ENCODE data around the gene UPK1B. TPM values are rescaled to one million over a fixed set of nuclear protein-coding genes. Genes with fewer than 3 reads are reported as not detected.

The UPK1B gene
- total and polyA plus RNA-seq, 9 of the 15 experiments (the other 6 are each of a cell fraction or from before 2014, with no cell fraction given) = 0.22 to 1.2 (median 0.51) TPM

DNA sequence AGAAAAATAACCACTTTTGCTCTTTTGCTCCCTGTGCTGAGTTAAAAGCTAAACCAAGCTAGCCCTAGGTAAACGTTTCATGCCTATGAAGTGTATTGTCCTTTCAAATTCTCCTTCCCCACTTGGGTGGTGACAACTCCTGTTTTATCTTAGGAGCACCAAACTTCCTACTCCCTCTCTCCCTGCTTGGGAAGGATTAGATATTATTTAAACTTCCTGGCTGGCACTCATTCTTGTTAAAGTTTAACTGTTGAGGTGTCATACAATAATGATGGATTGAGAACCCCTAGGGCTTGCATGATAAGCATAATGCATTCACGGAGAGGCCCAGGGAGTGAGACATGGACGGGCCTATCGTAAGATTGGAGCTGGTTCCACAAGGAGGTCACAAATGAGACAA is 37.8 kb downstream of the UPK1B start:
- no peaks in the 10 kb centered on the region for H4K20me1 ChIP-seq (replicated peaks; ENCODE audit: control insufficient read depth, insufficient read depth, low read length)
- ChIA-PET POLR2A (interaction anchor here (0.6 kb wide), 1 partner anchor 233 kb away, joined by 3 read pairs; no protein-coding TSS in a partner anchor), CTCF (ENCODE audit: low intra/inter-chr PET ratio) (no interaction called here)
- H3K36me3 ChIP-seq (ENCODE audit: control insufficient read depth, insufficient read depth, low read length) = peaks cover 39% of the 10 kb centered on the region
- DNase-seq (ENCODE audit: extremely low read depth in 1 of 4, low spot score in 3 of 4) (peak in 3 of 4 experiments; percentile 7 to 77 (median 54)), ATAC-seq (peak; percentile 85), FAIRE-seq (peak; percentile 89)
- H3K4me1 ChIP-seq (replicated peaks in 1 of 2; ENCODE audit: control insufficient read depth in 2 of 2, insufficient read depth in 2 of 2, low read length in 2 of 2) = peaks cover 8 to 27% of the 10 kb centered on the region in 2 experiments; a peak in 4 of 5 replicates
- peak overlapping the region; percentile 25; the same call in 1 of the 2 replicates for H3K4me2 ChIP-seq (ENCODE audit: insufficient read depth, low read length)
- H3K27ac ChIP-seq (ENCODE audit: extremely low read depth, low read depth, low read length) = peak overlapping the region; percentile 74
- H3K9ac ChIP-seq (ENCODE audit: insufficient read depth in 1 of 2, low read depth in 2 of 2, low read length in 2 of 2) = no peak overlapping the region
- H3K9me1 ChIP-seq (ENCODE audit: control insufficient read depth, insufficient read depth, low read length) = no peaks in the 10 kb centered on the region
- H3K79me2 ChIP-seq (ENCODE audit: control insufficient read depth, insufficient read depth, low read length) = no peaks in the 10 kb centered on the region
- 0% methylated on average over 4 of the region's 4 CpGs for WGBS (ENCODE audit: insufficient coverage, low coverage, missing lambda C conversion rate)
- no peaks in the 10 kb centered on the region for H3K27me3 ChIP-seq (ENCODE audit: control insufficient read depth in 2 of 2, insufficient read depth in 2 of 2, low read length in 2 of 2)
- H3K9me3 ChIP-seq (replicated peaks; ENCODE audit: control insufficient read depth, insufficient read depth, low read depth, low read length) = no peaks in the 10 kb centered on the region; the same call in 1 of the 2 replicates
- no TSS peak for BruUV-seq (replicated peaks)
- intact Hi-C loops (cut with micrococcal nuclease) = no loop called here
- H3K4me3 ChIP-seq = no peak overlapping the region
- in situ Hi-C loops (cut with MboI) = no loop called here
- peak overlapping the region; percentile 44; the same call in 1 of the 2 replicates for H2AFZ ChIP-seq (ENCODE audit: low read depth, low read length)
- no peak for TF ChIP-seq HNRNPH1 (optimal IDR thresholded peaks at IDR 0.05; ENCODE audit: low read depth, low read length)
- peak; percentile 76; the same call in 1 of the 2 replicates for TF ChIP-seq EP300 (IDR thresholded peaks at IDR 0.05; ENCODE audit: low read length)
- 0 out of 2 replicates have a peak, but pooled peaks have one; percentile 22 for TF ChIP-seq CREM (IDR thresholded peaks at IDR 0.05; ENCODE audit: low read depth)
- TF ChIP-seq CBFA2T2 (conservative IDR thresholded peaks at IDR 0.05) = peak; percentile 74
- peak; percentile 82 for TF ChIP-seq ARID1B (IDR thresholded peaks at IDR 0.05)
- TF ChIP-seq, protein P1, sequence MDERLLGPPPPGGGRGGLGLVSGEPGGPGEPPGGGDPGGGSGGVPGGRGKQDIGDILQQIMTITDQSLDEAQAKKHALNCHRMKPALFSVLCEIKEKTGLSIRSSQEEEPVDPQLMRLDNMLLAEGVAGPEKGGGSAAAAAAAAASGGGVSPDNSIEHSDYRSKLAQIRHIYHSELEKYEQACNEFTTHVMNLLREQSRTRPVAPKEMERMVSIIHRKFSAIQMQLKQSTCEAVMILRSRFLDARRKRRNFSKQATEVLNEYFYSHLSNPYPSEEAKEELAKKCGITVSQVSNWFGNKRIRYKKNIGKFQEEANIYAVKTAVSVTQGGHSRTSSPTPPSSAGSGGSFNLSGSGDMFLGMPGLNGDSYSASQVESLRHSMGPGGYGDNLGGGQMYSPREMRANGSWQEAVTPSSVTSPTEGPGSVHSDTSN (CRISPR knock-in tag; IDR thresholded peaks at IDR 0.05; ENCODE audit: low read depth) = no peak
- TF ChIP-seq, protein P1 (tag; conservative IDR thresholded peaks at IDR 0.05; ENCODE audit: low read depth) = peak; percentile 90
- 0 out of 2 replicates have a peak, but pooled peaks have one; percentile 18 for TF ChIP-seq GATA2 (CRISPR knock-in tag; IDR thresholded peaks at IDR 0.05)
- TF ChIP-seq ZNF780A (CRISPR knock-in tag; IDR thresholded peaks at IDR 0.05) = no peak
- TF ChIP-seq, protein P2, sequence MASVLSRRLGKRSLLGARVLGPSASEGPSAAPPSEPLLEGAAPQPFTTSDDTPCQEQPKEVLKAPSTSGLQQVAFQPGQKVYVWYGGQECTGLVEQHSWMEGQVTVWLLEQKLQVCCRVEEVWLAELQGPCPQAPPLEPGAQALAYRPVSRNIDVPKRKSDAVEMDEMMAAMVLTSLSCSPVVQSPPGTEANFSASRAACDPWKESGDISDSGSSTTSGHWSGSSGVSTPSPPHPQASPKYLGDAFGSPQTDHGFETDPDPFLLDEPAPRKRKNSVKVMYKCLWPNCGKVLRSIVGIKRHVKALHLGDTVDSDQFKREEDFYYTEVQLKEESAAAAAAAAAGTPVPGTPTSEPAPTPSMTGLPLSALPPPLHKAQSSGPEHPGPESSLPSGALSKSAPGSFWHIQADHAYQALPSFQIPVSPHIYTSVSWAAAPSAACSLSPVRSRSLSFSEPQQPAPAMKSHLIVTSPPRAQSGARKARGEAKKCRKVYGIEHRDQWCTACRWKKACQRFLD (CRISPR knock-in tag; IDR thresholded peaks at IDR 0.05) = peak; percentile 40; the same call in 1 of the 2 replicates
- peak; percentile 53; the same call in 1 of the 2 replicates for TF ChIP-seq KLF16 (IDR thresholded peaks at IDR 0.05)
- no peak for TF ChIP-seq COPS2 (conservative IDR thresholded peaks at IDR 0.05)
- TF ChIP-seq TCF3 (CRISPR knock-in tag; IDR thresholded peaks at IDR 0.05) = peak; percentile 86
- TF ChIP-seq ZNF277 (CRISPR knock-in tag; IDR thresholded peaks at IDR 0.05; ENCODE audit: borderline replicate concordance) = no peak
- TF ChIP-seq CBFA2T3 (IDR thresholded peaks at IDR 0.05) = peak; percentile 89
- TF ChIP-seq, protein P3, sequence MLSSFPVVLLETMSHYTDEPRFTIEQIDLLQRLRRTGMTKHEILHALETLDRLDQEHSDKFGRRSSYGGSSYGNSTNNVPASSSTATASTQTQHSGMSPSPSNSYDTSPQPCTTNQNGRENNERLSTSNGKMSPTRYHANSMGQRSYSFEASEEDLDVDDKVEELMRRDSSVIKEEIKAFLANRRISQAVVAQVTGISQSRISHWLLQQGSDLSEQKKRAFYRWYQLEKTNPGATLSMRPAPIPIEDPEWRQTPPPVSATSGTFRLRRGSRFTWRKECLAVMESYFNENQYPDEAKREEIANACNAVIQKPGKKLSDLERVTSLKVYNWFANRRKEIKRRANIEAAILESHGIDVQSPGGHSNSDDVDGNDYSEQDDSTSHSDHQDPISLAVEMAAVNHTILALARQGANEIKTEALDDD (IDR thresholded peaks at IDR 0.05) = peak; percentile 77; the same call in 1 of the 2 replicates
- no peak for TF ChIP-seq ZNF212 (CRISPR knock-in tag; IDR thresholded peaks at IDR 0.05)
- TF ChIP-seq ZKSCAN8 (CRISPR knock-in tag; IDR thresholded peaks at IDR 0.05) = no peak
- peak; percentile 47; the same call in 1 of the 2 replicates for TF ChIP-seq SOX6 (IDR thresholded peaks at IDR 0.05)
